ENCODE data around the gene EOGT. TPM values are rescaled to one million over a fixed set of nuclear protein-coding genes. Genes with fewer than 3 reads are reported as not detected.
A peak's percentile ranks its signal among the peaks of the same experiment; 100 is the strongest.

Gene EOGT
- total RNA-seq: 12.6 and 13.5 TPM in 2 replicates

DNA sequence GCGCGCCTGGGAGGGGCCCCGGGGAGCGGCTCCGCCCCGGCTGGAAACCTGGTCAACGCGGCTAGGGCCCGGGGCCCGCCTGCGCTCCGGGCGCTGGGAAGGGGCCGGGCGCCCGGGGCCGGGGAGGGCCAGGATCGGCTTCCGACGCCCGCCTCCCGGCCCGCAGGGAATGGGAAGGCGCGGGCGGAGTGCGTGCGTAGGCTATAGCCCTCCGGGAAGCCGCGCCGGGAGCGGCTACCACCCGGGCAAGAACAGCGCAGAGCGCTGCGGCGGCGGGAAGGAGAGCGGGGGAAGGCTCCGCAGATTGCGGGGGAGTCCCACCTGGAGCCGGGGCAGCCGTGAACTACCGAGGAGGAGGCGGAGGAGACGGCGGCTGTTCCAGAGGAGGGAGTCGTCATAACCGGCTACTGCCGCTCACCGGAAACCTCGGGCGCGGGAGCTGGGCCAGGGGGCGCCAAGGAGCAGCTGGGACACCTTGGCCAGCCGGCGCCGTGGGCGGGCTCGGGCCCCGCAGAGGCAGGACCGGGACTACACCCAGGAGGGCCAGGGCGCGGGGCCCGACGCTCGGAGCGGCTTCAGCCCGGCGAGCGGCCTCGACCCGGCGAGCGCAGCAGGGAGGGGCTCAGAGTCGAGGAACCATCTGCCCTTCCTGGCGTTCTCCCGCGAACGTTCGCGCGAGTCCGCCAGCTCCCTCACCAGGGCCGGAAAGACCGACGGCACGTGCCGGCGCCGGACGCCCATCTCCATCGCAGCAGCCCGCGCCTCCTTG lies at the start of gene EOGT:
TSS of gene EOGT (minus strand) at position 432 of the 769 bp plus-strand sequence. CDS start 3,838 bp downstream, outside the sequence.
- DNase-seq: peak; percentile 95
- H3K27ac Mint-ChIP-seq: peak within 1 kb of the TSS; percentile 90
- H3K9me3 Mint-ChIP-seq: no peaks in the 10 kb centered on the region
- intact Hi-C loops (cut with micrococcal nuclease): loop anchor here (2.0 kb wide), 3 partner anchors 19 to 71 kb away; partner anchors contain the start of gene ARL6IP5
- peaks cover 15% of the 10 kb centered on the region for H3K4me1 Mint-ChIP-seq
- H3K27me3 Mint-ChIP-seq: no peaks in the 10 kb centered on the region
- H3K36me3 Mint-ChIP-seq (ENCODE audit: low read depth): peaks cover 21% of the 10 kb centered on the region
- H3K4me3 Mint-ChIP-seq: peak within 1 kb of the TSS; percentile 85

DNA sequence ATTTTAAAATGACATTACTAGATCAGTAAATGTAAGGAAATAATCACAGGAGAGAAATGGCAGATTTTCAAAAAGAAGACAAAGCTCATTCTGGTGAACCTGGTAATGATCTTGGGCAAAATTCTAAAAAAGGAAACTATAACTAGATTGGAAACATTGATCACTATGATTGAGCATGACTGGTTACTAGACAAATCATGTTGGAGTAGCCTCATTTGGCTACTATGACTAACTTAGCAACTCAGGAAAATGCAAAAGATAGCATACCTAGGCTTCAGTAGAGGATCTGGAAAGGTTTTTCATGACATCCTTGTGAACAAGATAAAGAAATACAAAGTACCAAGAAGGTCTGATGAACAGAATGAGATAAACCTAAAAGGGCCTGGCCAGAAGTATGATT lies 46.2 kb upstream of the EOGT start:
- intact Hi-C loops (cut with micrococcal nuclease): no loop called here
- Mint-ChIP-seq H3K4me3 (peak overlapping the region; percentile 48), H3K27ac (peak overlapping the region; percentile 89), H3K36me3 (ENCODE audit: low read depth) (peaks cover 66% of the 10 kb centered on the region), H3K9me3 (peaks cover 11% of the 10 kb centered on the region), H3K27me3 (no peaks in the 10 kb centered on the region), H3K4me1 (peaks cover 42% of the 10 kb centered on the region)
- DNase-seq: no peak

DNA sequence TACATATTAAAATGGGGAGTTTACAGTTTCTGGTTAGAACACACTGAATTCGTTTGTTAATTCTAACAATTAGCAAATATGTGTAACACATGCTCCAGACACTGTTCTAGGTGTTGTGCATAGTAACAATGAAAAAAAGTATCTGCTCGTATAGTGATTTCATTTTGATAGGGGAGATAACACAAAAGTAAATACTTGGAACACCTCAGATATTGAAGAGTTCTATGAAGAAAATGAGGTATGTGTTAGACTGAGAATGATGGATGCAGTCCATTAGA lies 45.4 kb upstream of the EOGT start:
- H3K27ac Mint-ChIP-seq: peak overlapping the region; percentile 89
- DNase-seq: no peak
- H3K27me3 Mint-ChIP-seq: no peaks in the 10 kb centered on the region
- H3K36me3 Mint-ChIP-seq (ENCODE audit: low read depth): peaks cover 62% of the 10 kb centered on the region
- intact Hi-C loops (cut with micrococcal nuclease): no loop called here
- H3K9me3 Mint-ChIP-seq: peaks cover 11% of the 10 kb centered on the region
- peaks cover 37% of the 10 kb centered on the region for H3K4me1 Mint-ChIP-seq
- H3K4me3 Mint-ChIP-seq: peak overlapping the region; percentile 48

DNA sequence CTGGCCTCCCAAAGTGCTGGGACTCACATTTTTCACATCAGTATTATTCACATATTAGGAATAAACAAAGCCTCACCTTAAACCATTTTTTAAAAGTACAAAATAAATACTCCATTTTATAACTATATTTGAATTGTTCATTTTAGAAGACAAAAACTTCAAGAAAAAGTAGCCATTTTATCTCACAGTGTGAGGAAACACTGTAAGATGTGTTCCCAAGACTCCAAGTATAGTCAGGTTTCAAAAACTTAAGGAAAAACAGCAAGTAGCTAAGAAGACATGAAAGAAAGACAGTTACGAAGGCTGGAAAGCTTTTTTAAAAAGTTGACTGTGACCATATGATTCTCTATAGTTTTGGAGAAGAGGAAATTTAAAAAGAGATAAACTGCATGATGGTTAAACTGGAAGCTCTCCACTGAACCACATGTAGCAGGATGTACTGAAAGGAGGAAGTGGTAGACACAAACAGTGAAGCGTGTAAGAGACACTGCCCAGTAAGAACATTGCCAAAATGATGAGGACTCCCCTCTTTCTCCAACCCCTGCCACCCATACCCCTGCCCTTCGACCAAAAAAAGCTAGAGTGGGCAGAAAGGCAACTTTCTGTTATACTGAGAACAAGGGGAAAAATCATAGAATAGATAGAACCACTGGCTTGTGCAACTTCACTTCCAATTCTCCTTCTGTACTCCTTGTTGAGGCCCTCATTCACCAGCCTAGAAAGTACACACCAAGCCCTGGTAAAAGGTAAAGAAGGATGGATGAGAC lies 44.9 kb upstream of the EOGT start:
- H3K4me3 Mint-ChIP-seq: peak overlapping the region; percentile 48
- no peaks in the 10 kb centered on the region for H3K27me3 Mint-ChIP-seq
- peaks cover 34% of the 10 kb centered on the region for H3K4me1 Mint-ChIP-seq
- H3K27ac Mint-ChIP-seq: peak overlapping the region; percentile 89
- peak; percentile 78 for DNase-seq
- peaks cover 60% of the 10 kb centered on the region for H3K36me3 Mint-ChIP-seq (ENCODE audit: low read depth)
- H3K9me3 Mint-ChIP-seq: peaks cover 11% of the 10 kb centered on the region
- intact Hi-C loops (cut with micrococcal nuclease): no loop called here

DNA sequence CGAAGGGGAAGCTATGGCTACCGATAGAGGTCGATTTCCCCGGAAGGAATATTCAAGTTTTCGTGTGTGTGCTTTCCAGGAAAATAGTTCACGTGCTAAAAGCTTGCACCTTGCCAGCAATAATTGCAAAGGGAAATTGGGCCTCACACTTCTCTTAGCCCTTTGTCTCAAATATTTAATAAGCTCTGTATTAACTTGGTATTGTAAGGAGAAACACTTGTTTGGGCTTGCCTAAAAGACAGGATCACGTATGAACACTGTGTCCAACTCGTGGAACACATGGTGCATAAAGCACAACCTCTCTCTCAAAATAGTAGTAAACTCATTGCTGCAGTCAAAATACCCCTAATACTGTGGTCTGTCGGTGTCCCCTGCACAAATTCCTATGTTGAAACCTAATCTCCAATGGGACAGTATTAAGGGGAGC lies 39.0 kb upstream of the EOGT start:
- no peaks in the 10 kb centered on the region for H3K9me3 Mint-ChIP-seq
- no peaks in the 10 kb centered on the region for H3K27me3 Mint-ChIP-seq
- H3K27ac Mint-ChIP-seq: peak overlapping the region; percentile 95
- H3K36me3 Mint-ChIP-seq (ENCODE audit: low read depth): peaks cover 36% of the 10 kb centered on the region
- H3K4me3 Mint-ChIP-seq: peak overlapping the region; percentile 95
- H3K4me1 Mint-ChIP-seq: peaks cover 35% of the 10 kb centered on the region
- no peak for DNase-seq
- intact Hi-C loops (cut with micrococcal nuclease): loop anchor here (1.0 to 2.0 kb wide), 3 partner anchors 28 to 42 kb away; partner anchors contain the start of genes ARL6IP5 and UBA3

DNA sequence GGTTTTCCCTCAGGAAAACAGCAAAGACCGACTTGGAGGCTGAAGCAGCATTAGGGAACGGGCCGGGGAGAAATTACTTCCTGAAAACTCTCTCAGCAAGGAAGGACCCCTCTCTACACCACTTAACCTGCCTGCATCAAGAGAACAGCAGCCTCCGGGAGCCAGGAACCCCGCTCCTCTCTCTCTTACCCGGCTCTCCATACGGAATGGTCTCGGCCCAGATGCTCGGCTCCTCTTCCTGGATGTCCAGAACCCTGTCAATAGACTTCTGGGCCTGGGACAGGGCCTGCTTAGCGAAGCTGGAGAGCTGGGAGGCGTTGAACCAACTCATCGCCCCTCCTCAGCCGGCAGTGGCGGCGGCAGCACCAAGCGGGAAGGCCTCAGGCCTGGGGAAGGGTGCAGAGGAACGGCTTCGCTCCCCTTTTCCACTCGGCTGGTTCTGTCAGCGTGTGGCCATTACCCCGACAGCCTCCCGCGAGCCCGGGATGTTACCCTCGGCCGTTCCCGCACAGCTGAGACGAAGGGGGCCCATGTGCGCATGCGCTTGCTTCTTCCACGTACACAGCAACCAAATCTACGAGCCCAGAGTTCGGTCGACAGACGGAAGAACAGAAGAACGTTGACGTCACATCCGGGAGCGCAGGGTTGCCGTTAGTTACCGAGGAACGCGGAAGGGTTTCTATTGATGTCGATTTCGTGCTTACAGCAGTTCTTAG lies 38.4 kb upstream of the EOGT start, which contains the start of gene TMF1:
TSS of gene TMF1 (minus strand) at position 578 of the 716 bp plus-strand sequence. CDS start at position 331, 247 bp downstream.
- no peaks in the 10 kb centered on the region for H3K9me3 Mint-ChIP-seq
- intact Hi-C loops (cut with micrococcal nuclease): loop anchor here (1.0 to 2.0 kb wide), 5 partner anchors 19 to 43 kb away; partner anchors contain the start of genes ARL6IP5, EOGT and UBA3
- DNase-seq: peak; percentile 99
- peaks cover 33% of the 10 kb centered on the region for H3K36me3 Mint-ChIP-seq (ENCODE audit: low read depth)
- H3K4me3 Mint-ChIP-seq: peak within 1 kb of the TSS; percentile 95
- H3K27me3 Mint-ChIP-seq: no peaks in the 10 kb centered on the region
- H3K4me1 Mint-ChIP-seq: peaks cover 35% of the 10 kb centered on the region
- H3K27ac Mint-ChIP-seq: peak within 1 kb of the TSS; percentile 95

DNA sequence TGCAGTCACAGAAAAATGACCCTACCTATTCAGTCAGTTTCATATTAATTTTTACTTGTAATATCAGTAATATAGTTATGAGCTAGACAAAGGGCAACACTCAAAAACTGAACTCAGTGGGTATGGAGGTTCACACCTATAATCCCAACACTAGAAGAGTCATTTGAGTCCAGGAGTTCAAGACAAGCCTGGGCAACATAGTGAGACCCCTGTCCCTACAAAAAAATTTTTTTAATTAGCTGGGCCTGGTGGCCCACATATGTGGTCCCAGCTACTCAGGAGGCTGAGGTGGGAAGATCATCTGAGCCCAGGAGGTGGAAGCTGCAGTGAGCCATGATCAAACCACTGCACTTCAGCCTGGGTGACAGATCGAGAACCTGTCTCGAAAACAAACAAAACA lies 35.5 kb upstream of the EOGT start:
- peak; percentile 52 for DNase-seq
- Mint-ChIP-seq H3K27me3 (no peaks in the 10 kb centered on the region), H3K36me3 (ENCODE audit: low read depth) (peaks cover 35% of the 10 kb centered on the region), H3K4me3 (peak overlapping the region; percentile 56), H3K27ac (peak overlapping the region; percentile 42), H3K9me3 (no peaks in the 10 kb centered on the region), H3K4me1 (peaks cover 41% of the 10 kb centered on the region)
- intact Hi-C loops (cut with micrococcal nuclease): no loop called here

DNA sequence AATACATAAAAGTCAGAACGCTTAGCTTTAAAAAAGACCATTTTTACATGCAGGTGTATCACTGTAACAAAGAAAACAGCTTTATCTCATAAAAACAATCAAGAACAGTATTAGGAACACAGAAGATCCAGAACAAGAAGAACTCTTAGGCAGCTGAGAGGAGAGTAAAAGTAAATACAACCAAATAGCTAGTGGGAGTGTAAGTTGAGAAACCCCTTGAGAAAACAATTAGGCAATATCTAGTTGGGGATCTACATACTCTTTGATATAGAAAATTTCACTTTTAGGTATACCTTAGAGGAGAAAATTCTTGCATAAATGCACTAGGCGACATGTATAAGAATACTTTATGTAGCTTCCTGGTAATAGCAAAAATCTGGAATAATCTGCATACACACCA lies 31.1 kb upstream of the EOGT start:
- Mint-ChIP-seq H3K9me3 (no peaks in the 10 kb centered on the region), H3K27me3 (no peaks in the 10 kb centered on the region), H3K27ac (peak overlapping the region; percentile 65), H3K36me3 (ENCODE audit: low read depth) (peaks cover 49% of the 10 kb centered on the region), H3K4me3 (no peak overlapping the region), H3K4me1 (peaks cover 30% of the 10 kb centered on the region)
- no peak for DNase-seq
- intact Hi-C loops (cut with micrococcal nuclease): no loop called here

DNA sequence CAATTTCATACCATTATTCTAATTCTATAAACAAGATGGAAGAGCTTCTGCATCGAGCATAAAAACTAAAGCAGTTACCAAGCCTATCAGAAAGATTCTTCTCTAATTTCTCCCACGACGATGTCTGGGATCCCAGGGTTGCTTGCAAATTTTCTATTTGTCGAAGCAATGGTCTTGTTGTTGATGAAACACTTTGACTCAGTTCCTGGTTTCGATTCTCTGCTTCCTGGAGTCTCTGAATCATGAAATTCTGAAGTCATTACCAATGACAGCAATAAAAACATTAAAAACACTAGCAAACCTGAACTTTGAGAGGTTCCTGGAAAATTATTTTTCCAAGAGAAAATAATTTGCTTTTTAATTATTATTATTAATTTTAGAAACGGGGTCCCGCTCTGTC lies 20.0 kb upstream of the EOGT start:
- Mint-ChIP-seq H3K27me3 (no peaks in the 10 kb centered on the region), H3K4me1 (peaks cover 20% of the 10 kb centered on the region), H3K27ac (peak overlapping the region; percentile 82), H3K4me3 (no peak overlapping the region), H3K36me3 (ENCODE audit: low read depth) (peaks cover 63% of the 10 kb centered on the region), H3K9me3 (no peaks in the 10 kb centered on the region)
- intact Hi-C loops (cut with micrococcal nuclease): loop anchor here (1.0 to 10.0 kb wide), 3 partner anchors 18 to 161 kb away; no protein-coding TSS in a partner anchor
- no peak for DNase-seq

DNA sequence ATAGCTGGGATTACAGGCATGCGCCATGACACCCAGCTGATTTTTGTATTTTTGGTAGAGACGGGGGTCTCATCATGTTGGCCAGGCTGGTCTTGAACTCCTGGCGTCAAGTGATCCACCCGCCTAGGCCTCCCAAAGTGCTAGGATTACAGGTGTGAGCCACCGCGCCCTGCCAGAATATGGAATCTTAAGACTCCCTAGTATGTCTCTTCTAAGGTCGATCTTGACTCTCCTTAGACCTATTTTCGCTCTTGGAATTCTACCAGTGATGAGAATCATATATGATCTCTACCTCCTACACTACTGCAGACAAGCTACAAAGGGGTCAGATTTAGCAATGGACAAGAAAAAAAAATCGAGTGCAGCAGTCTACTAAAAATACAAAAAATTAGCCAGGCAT lies 19.3 kb upstream of the EOGT start:
- H3K36me3 Mint-ChIP-seq (ENCODE audit: low read depth): peaks cover 64% of the 10 kb centered on the region
- no peaks in the 10 kb centered on the region for H3K27me3 Mint-ChIP-seq
- intact Hi-C loops (cut with micrococcal nuclease): loop anchor here (1.0 to 10.0 kb wide), 4 partner anchors 12 to 162 kb away; no protein-coding TSS in a partner anchor
- H3K9me3 Mint-ChIP-seq: no peaks in the 10 kb centered on the region
- peaks cover 19% of the 10 kb centered on the region for H3K4me1 Mint-ChIP-seq
- H3K4me3 Mint-ChIP-seq: no peak overlapping the region
- peak overlapping the region; percentile 82 for H3K27ac Mint-ChIP-seq
- no peak for DNase-seq

DNA sequence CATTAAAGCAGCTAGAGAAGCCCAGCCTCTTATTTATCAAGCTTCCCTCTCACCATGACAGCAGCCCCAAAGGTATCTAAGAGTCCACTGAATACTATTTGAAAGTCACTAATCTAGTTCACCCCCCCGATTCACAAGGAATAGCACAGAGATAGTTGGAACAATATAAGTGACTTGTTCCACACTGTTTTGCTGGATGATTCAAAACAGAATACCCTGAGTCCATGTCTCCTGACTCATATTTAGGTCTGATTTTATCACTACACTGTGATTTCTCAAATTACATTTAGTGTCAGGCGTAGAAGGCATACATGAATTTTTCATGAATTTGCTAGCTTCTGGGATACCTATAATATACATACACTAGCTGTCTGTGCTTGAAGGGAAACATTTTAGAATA lies 18.7 kb upstream of the EOGT start:
- no peak for DNase-seq
- Mint-ChIP-seq H3K4me3 (no peak overlapping the region), H3K9me3 (no peaks in the 10 kb centered on the region), H3K36me3 (ENCODE audit: low read depth) (peaks cover 66% of the 10 kb centered on the region), H3K27ac (peak overlapping the region; percentile 62), H3K27me3 (no peaks in the 10 kb centered on the region), H3K4me1 (peaks cover 19% of the 10 kb centered on the region)
- intact Hi-C loops (cut with micrococcal nuclease): loop anchor here (1.0 to 10.0 kb wide), 3 partner anchors 12 to 163 kb away; no protein-coding TSS in a partner anchor

DNA sequence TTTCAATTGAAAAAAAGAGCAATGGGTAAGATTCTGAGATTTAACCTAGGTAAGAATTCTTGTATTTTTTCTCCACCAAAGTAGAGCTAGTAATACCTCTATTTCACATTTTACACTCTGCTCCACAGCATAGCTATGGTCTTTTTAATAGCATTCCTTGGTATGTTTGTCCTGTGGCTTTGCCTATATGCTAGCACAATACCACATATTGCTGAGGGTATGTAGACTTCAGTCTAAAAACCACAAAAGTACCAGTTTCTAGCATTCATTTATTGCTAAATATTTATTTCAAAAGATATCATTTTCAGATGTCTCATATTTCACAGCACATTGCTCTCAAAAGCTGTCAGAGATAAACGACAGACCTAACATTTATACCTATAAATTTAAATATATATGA lies 18.2 kb upstream of the EOGT start:
- Mint-ChIP-seq H3K9me3 (no peaks in the 10 kb centered on the region), H3K27ac (no peak overlapping the region), H3K27me3 (no peaks in the 10 kb centered on the region), H3K4me1 (peaks cover 17% of the 10 kb centered on the region), H3K4me3 (no peak overlapping the region), H3K36me3 (ENCODE audit: low read depth) (peaks cover 65% of the 10 kb centered on the region)
- DNase-seq: no peak
- intact Hi-C loops (cut with micrococcal nuclease): loop anchor here (1.0 to 10.0 kb wide), 3 partner anchors 11 to 163 kb away; no protein-coding TSS in a partner anchor

DNA sequence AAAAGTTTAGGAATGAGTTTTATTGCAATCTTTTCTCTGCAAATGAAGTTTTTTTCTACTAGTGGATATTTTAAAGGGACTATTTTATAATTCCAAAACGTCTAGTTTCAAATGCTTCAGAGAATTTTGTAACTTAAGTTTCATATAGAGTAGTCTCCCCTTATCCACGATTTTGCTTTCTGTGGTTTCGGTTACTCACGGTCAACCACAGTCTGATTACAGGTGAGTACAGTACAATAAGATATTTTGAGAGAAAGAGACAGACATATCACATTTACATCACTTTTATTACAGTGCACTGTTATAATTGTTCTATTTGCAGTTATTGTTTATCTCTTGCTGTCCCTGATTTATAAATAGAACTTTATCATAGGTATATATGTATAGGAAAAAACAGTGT lies 7.4 kb upstream of the EOGT start:
- DNase-seq: no peak
- intact Hi-C loops (cut with micrococcal nuclease): loop anchor here (1.0 kb wide), 1 partner anchor 11 kb away; no protein-coding TSS in a partner anchor
- Mint-ChIP-seq H3K9me3 (no peaks in the 10 kb centered on the region), H3K4me1 (peaks cover 7% of the 10 kb centered on the region), H3K27ac (no peak overlapping the region), H3K27me3 (no peaks in the 10 kb centered on the region), H3K4me3 (no peak overlapping the region), H3K36me3 (ENCODE audit: low read depth) (peaks cover 29% of the 10 kb centered on the region)

All from activated CD4-positive, alpha-beta T cell treated with anti-CD3 and anti-CD28 coated beads, Interleukin-2, amount 10 ng/mL, durations not matched to agents 24 days and 14 days (primary cell).